Measurements from ENCODE around the gene TAF11L2.
"Not testable (repeated sequence)": the region's sequence is repeated elsewhere in the genome, so short reads cannot be mapped to it uniquely, and the experiment has no call there.

The TAF11L2 gene

DNA sequence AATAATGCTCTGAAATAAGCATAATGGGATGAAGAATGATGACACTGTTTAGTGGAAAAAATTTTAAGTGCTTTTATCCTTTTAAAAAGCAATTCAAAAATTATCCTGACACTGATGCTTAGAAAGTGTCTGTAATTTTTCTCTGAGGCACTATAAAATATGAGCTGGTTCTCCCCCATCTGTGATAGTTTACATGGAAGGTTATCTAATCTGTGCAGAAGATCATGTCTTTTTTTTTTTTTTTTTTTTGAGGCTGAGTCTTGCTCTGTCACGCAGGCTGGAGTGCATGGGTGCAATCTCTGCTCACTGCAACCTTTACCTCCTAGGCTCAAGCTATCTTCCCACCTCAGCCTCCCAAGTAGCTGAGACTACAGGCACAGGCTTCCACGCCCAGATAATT lies 15.2 kb upstream of the TAF11L2 start:
- H3F3A ChIP-seq (ENCODE audit: insufficient read depth) = no peaks in the 10 kb centered on the region
- H3K9me2 ChIP-seq (replicated peaks; ENCODE audit: insufficient read depth, low read length) = no peaks in the 10 kb centered on the region
- H3K9me3 ChIP-seq (ENCODE audit: insufficient read depth, low read length) = no peaks in the 10 kb centered on the region
- no peaks in the 10 kb centered on the region for H3K36me3 ChIP-seq (ENCODE audit: low read length)
- no peaks in the 10 kb centered on the region for H3K27me3 ChIP-seq (ENCODE audit: low read length)
- no peaks in the 10 kb centered on the region for H4K20me1 ChIP-seq (ENCODE audit: low read depth, low read length)
- no peak overlapping the region for H2AFZ ChIP-seq (ENCODE audit: low read depth, low read length, severe bottlenecking)
- no peak overlapping the region for H3K9ac ChIP-seq (ENCODE audit: low read length)
- TF ChIP-seq CTCF (IDR thresholded peaks at IDR 0.05; ENCODE audit: insufficient read depth, low read length, poor library complexity, severe bottlenecking) (no peak), EZH2phosphoT487 (conservative IDR thresholded peaks at IDR 0.05; ENCODE audit: low read length) (no peak)
- H3K27ac ChIP-seq (ENCODE audit: low read depth, low read length) = no peak overlapping the region
- H3K4me3 ChIP-seq (ENCODE audit: insufficient read depth, low read length, poor library complexity, severe bottlenecking) = no peak overlapping the region
- H3K4me2 ChIP-seq (ENCODE audit: low read depth, low read length, poor library complexity, severe bottlenecking) = no peak overlapping the region
- no peaks in the 10 kb centered on the region for H3K79me2 ChIP-seq (ENCODE audit: insufficient read depth, low read length)

DNA sequence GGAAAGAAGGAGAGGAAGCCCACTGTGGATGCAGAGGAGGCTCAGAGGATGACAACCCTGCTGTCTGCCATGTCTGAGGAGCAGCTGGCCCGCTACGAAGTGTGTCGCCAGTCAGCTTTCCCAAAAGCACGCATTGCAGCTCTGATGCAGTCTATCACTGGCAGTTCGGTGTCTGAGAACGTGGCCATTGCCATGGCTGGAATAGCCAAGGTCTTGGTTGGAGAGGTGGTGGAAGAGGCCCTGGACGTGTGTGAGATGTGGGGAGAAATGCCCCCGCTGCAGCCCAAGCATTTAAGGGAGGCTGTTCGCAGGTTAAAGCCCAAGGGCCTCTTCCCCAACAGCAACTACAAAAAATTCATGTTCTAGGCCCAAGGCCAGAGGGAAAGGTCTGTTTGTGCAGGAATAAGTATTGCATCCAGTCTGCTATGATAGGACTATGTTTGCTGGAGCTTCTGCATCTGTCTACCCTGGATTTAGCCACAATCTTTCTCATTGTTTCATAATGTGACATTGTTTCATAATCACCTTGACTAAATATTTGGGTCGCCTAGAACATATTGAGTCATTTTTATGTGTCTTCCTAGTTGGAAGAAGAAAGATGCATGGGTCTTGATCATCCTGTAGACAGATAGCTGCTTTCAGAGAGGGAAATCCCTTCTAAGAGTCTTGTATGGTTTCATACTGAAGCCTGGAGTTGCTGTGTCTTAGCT lies 11.4 kb upstream of the TAF11L2 start:
- H3K9me3 ChIP-seq (ENCODE audit: insufficient read depth, low read length); H3K9ac ChIP-seq (ENCODE audit: low read length); H3K4me2 ChIP-seq (ENCODE audit: low read depth, low read length, poor library complexity, severe bottlenecking); H3K79me2 ChIP-seq (ENCODE audit: insufficient read depth, low read length); H3K9me2 ChIP-seq (replicated peaks; ENCODE audit: insufficient read depth, low read length); H3K27ac ChIP-seq (ENCODE audit: low read depth, low read length); H3F3A ChIP-seq (ENCODE audit: insufficient read depth); H3K36me3 ChIP-seq (ENCODE audit: low read length); H3K4me3 ChIP-seq (ENCODE audit: insufficient read depth, low read length, poor library complexity, severe bottlenecking); H2AFZ ChIP-seq (ENCODE audit: low read depth, low read length, severe bottlenecking); H4K20me1 ChIP-seq (ENCODE audit: low read depth, low read length); H3K27me3 ChIP-seq (ENCODE audit: low read length): not testable (repeated sequence)

- Histone ChIP-seq H3K79me2 (ENCODE audit: insufficient read depth, low read length) (no peaks in the 10 kb centered on the region), H3K27ac (ENCODE audit: low read depth, low read length) (no peak overlapping the region), H2AFZ (ENCODE audit: low read depth, low read length, severe bottlenecking) (no peak overlapping the region), H3K9me3 (ENCODE audit: insufficient read depth, low read length) (no peaks in the 10 kb centered on the region), H3K4me3 (ENCODE audit: insufficient read depth, low read length, poor library complexity, severe bottlenecking) (no peak overlapping the region), H3K4me2 (ENCODE audit: low read depth, low read length, poor library complexity, severe bottlenecking) (no peak overlapping the region), H3F3A (ENCODE audit: insufficient read depth) (no peaks in the 10 kb centered on the region), H3K9me2 (replicated peaks; ENCODE audit: insufficient read depth, low read length) (no peaks in the 10 kb centered on the region), H3K36me3 (ENCODE audit: low read length) (no peaks in the 10 kb centered on the region), H4K20me1 (ENCODE audit: low read depth, low read length) (no peaks in the 10 kb centered on the region), H3K9ac (ENCODE audit: low read length) (no peak overlapping the region), H3K27me3 (ENCODE audit: low read length) (no peaks in the 10 kb centered on the region)
- TF ChIP-seq CTCF (IDR thresholded peaks at IDR 0.05; ENCODE audit: insufficient read depth, low read length, poor library complexity, severe bottlenecking) = no peak
- TF ChIP-seq EZH2phosphoT487 (conservative IDR thresholded peaks at IDR 0.05; ENCODE audit: low read length) = no peak
Measured at GRCh38 chr5:17487174-17487512, 10.9 kb upstream of the TAF11L2 start.

DNA sequence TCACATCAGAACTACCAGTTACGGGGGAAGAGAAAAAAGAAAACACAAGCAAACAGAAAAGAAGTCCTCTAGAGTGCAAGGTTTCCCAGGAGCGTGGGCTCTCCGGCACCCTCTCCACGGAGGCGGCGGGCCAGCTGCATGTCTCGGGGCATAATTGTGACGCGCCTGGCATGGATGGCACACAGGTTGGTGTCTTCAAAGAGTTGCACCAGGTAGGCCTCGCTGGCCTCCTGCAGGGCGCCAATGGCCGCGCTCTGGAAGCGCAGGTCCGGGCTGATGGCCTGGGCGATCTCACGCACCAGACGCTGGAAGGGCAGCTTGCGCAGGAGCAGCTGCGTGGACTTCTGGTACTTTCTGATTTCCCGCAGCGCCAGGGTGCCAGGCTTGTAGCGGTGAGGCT lies 6.8 kb upstream of the TAF11L2 start:
- H3K9ac ChIP-seq (ENCODE audit: low read length); H3K79me2 ChIP-seq (ENCODE audit: insufficient read depth, low read length); H3K27me3 ChIP-seq (ENCODE audit: low read length); H4K20me1 ChIP-seq (ENCODE audit: low read depth, low read length); H3K9me3 ChIP-seq (ENCODE audit: insufficient read depth, low read length); H2AFZ ChIP-seq (ENCODE audit: low read depth, low read length, severe bottlenecking); H3K9me2 ChIP-seq (replicated peaks; ENCODE audit: insufficient read depth, low read length); H3K27ac ChIP-seq (ENCODE audit: low read depth, low read length); H3F3A ChIP-seq (ENCODE audit: insufficient read depth); H3K4me2 ChIP-seq (ENCODE audit: low read depth, low read length, poor library complexity, severe bottlenecking); H3K4me3 ChIP-seq (ENCODE audit: insufficient read depth, low read length, poor library complexity, severe bottlenecking); H3K36me3 ChIP-seq (ENCODE audit: low read length): not testable (repeated sequence)

Measured in SU-DHL-6 (cell line).